RWPE2 (cell line): Measurements from ENCODE around the gene ATP12A.

ENCODE experiments used
- ATAC-seq: fragments of 200-7000 bp; cut with Tn5 transposase; 3 replicates; pipeline ENCODE4 v1.9.1; 2021; ENCODE audit warnings: low read depth
- DNase-seq: peaks from one replicate; pipeline ENCODE4 v3.0.0-alpha.2; 2020; ENCODE audit warnings: low spot score
- H3K27ac ChIP-seq: fragments of 450-650 bp; 2 replicates; pipeline ENCODE4 v1.5.1; 2017; ENCODE audit warnings: mild to moderate bottlenecking; ENCODE audit not compliant: poor library complexity, severe bottlenecking
- H3K27me3 ChIP-seq: fragments of 250-450 bp; sonication (Bioruptor Pico); 2 replicates; pipeline ENCODE4 v1.5.1; 2021; ENCODE audit warnings: mild to moderate bottlenecking, moderate library complexity; ENCODE audit not compliant: insufficient read depth, poor library complexity, severe bottlenecking
- H3K36me3 ChIP-seq: fragments of 250-450 bp; sonication (Bioruptor Pico); 2 replicates; pipeline ENCODE4 v1.5.1; 2020; ENCODE audit warnings: low read depth, mild to moderate bottlenecking, moderate library complexity
- H3K4me1 ChIP-seq: fragments of 250-450 bp; sonication (Bioruptor Pico); 2 replicates; pipeline ENCODE4 v1.5.1; 2021; ENCODE audit warnings: mild to moderate bottlenecking, moderate library complexity; ENCODE audit not compliant: insufficient read depth, poor library complexity, severe bottlenecking
- H3K4me3 ChIP-seq: fragments of 250-450 bp; sonication (Bioruptor Pico); 2 replicates; pipeline ENCODE4 v1.5.1; 2021; ENCODE audit warnings: mild to moderate bottlenecking, moderate library complexity; ENCODE audit not compliant: severe bottlenecking
- H3K9me3 ChIP-seq: fragments of 250-450 bp; sonication (Bioruptor Pico); 2 replicates; pipeline ENCODE4 v1.5.1; 2021; ENCODE audit warnings: mild to moderate bottlenecking, moderate library complexity; ENCODE audit not compliant: severe bottlenecking
- CTCF ChIP-seq: fragments of 450-650 bp; IDR thresholded peaks from one replicate; pipeline ENCODE4 v1.5.1; 2017; ENCODE audit warnings: mild to moderate bottlenecking, moderate library complexity; ENCODE audit not compliant: poor library complexity, severe bottlenecking

ATP12A gene

GRCh38 chr13:24672141-24673132, 7.8 kb upstream of the ATP12A start:
- Histone ChIP-seq H3K9me3 (no peaks in the 10 kb centered on the region), H3K27me3 (no peaks in the 10 kb centered on the region), H3K36me3 (no peaks in the 10 kb centered on the region), H3K27ac (peak overlapping the region; percentile 76), H3K4me3 (no peak overlapping the region), H3K4me1 (peaks cover 32% of the 10 kb centered on the region)
- no peak for ATAC-seq
- no peak for TF ChIP-seq CTCF
- DNase-seq, result no peak

- no peak for ATAC-seq
- no peaks in the 10 kb centered on the region for H3K27me3 ChIP-seq
Measured at GRCh38 chr13:24675806-24676570, 4.2 kb upstream of the ATP12A start.

DNA sequence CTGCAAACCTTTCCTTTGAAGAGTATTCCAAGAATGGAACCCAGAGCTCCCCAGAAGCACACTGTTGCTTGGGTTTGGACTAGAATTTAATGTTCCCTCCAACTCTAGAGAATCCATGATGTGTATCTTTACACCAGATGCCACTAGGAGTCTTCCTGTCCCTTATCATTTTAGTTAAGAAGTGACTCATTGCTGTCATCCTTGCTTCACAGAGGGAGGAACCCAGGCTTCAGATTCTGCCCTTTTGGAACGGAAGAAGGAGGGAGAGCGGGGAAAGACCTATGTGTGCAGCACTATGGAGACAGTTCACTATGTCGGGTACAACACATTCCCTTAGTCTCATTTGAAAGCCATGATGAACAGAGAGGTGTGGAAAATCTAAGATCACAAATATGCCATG, 2.1 kb upstream of the ATP12A start:
- ATAC-seq, result no peak
- H3K36me3 ChIP-seq, result no peaks in the 10 kb centered on the region
- no peaks in the 10 kb centered on the region for H3K27me3 ChIP-seq
- no peak overlapping the region for H3K27ac ChIP-seq
- no peak for TF ChIP-seq CTCF
- H3K9me3 ChIP-seq, result no peaks in the 10 kb centered on the region
- no peak for DNase-seq
- H3K4me3 ChIP-seq, result no peak overlapping the region
- H3K4me1 ChIP-seq, result no peaks in the 10 kb centered on the region

More at GRCh38 chr13:24675806-24676570, 4.2 kb upstream of the ATP12A start:
- DNase-seq, result no peak
- H3K27ac ChIP-seq, result no peak overlapping the region
- no peak overlapping the region for H3K4me3 ChIP-seq
- no peaks in the 10 kb centered on the region for H3K9me3 ChIP-seq
- peaks cover 15% of the 10 kb centered on the region for H3K4me1 ChIP-seq
- H3K36me3 ChIP-seq, result no peaks in the 10 kb centered on the region
- TF ChIP-seq CTCF, result no peak

DNA sequence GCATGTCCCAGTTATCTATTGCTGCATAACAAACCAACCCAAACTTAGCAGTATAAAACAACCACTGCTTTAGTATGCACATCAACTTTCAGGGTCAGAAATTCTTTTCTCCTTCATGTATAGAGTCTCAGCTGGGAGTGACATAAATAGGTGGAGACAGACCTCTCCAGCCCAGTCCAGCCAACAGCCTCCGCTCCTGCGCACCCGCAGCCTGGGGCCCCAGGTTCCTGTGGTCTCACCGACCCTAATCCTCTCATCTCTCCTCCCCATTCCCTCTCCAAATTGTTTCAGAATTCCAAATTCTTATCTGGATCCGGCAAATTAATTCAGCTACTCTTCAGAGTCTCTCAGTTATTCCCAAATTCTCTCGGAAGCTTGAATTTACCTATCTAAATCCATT, 522 bp upstream of the ATP12A start:
- peak overlapping the region; percentile 39 for H3K4me3 ChIP-seq
- no peaks in the 10 kb centered on the region for H3K36me3 ChIP-seq
- no peak for TF ChIP-seq CTCF
- no peak overlapping the region for H3K27ac ChIP-seq
- H3K4me1 ChIP-seq, result no peaks in the 10 kb centered on the region
- DNase-seq (no peak), ATAC-seq (no peak)
- no peaks in the 10 kb centered on the region for H3K9me3 ChIP-seq
- H3K27me3 ChIP-seq, result no peaks in the 10 kb centered on the region
